ENCODE measurements around the gene RUNX1. TPM values are rescaled to one million over a fixed set of nuclear protein-coding genes. Genes with fewer than 3 reads are reported as not detected.

Gene RUNX1
- polyA plus RNA-seq, 1 of the 3 experiments (the other 2 are of a cell fraction), result 17.1 TPM

- TF ChIP-seq PBX3 (IDR thresholded peaks at IDR 0.05) (no peak), FOXM1 (IDR thresholded peaks at IDR 0.05; ENCODE audit: low read depth) (no peak), RAD21 (IDR thresholded peaks at IDR 0.05; ENCODE audit: low read length) (no peak), SMC3 (IDR thresholded peaks at IDR 0.05; ENCODE audit: low read depth, low read length) (no peak), ZBTB33 (IDR thresholded peaks at IDR 0.05; ENCODE audit: borderline replicate concordance, low read depth) (no peak), RFX5 (IDR thresholded peaks at IDR 0.05; ENCODE audit: low read length) (no peak), TCF12 (IDR thresholded peaks at IDR 0.05) (no peak), CHD2 (IDR thresholded peaks at IDR 0.05; ENCODE audit: low read length, partially characterized antibody) (no peak), FOXJ3 (CRISPR knock-in tag; IDR thresholded peaks at IDR 0.05) (no peak), IRF3 (IDR thresholded peaks at IDR 0.05; ENCODE audit: low read depth, low read length) (no peak), EZH2phosphoT487 (IDR thresholded peaks at IDR 0.05; ENCODE audit: borderline replicate concordance, low read depth) (no peak)
- peak overlapping the region in 1 of 2 experiments; percentile 99; a peak in 2 of 4 replicates for H3K27ac ChIP-seq (ENCODE audit: low read depth in 2 of 2, low read length in 1 of 2)
- H3K9ac ChIP-seq, result no peak overlapping the region
- no peak overlapping the region for H3K4me3 ChIP-seq (ENCODE audit: low read depth in 2 of 2, low read length in 1 of 2)
- peaks cover 2 to 31% of the 10 kb centered on the region in 2 experiments for H3K36me3 ChIP-seq (replicated peaks in 1 of 2; ENCODE audit: control insufficient read depth in 1 of 2, insufficient read depth in 2 of 2, low read length in 1 of 2)
- H3K9me3 ChIP-seq, result peaks cover 17% of the 10 kb centered on the region; the same call in 1 of the 2 replicates
- H3F3A ChIP-seq (replicated peaks; ENCODE audit: insufficient read depth), result peaks cover 70% of the 10 kb centered on the region
- H3K27me3 ChIP-seq (ENCODE audit: insufficient read depth), result no peaks in the 10 kb centered on the region
- ChIA-PET POLR2A (no interaction called here), CTCF (interaction anchor here (1.1 to 2.0 kb wide), 4 partner anchors 10 to 1030 kb away, joined by 3 to 10 read pairs (median 5); no protein-coding TSS in a partner anchor)
- no peaks in the 10 kb centered on the region for H3K9me2 ChIP-seq
- H2AFZ ChIP-seq (ENCODE audit: low read depth), result no peak overlapping the region
- H3K79me2 ChIP-seq (ENCODE audit: insufficient read depth), result peaks cover 54% of the 10 kb centered on the region
- no peak overlapping the region for H3K4me2 ChIP-seq
- peaks cover 50 to 53% of the 10 kb centered on the region in 2 experiments for H3K4me1 ChIP-seq (ENCODE audit: control insufficient read depth in 1 of 2, insufficient read depth in 2 of 2, low read depth in 1 of 2, low read length in 1 of 2)
- 97% methylated on average over 6 of the region's 6 CpGs for WGBS (ENCODE audit: low lambda C conversion rate)
- no peaks in the 10 kb centered on the region for H4K20me1 ChIP-seq (ENCODE audit: insufficient read depth)
- no peak for DNase-seq
Observed at GRCh38 chr21:34809822-34810221, 239.3 kb downstream of the RUNX1 start.

GRCh38 chr21:34808569-34809204 lies 240.4 kb downstream of the RUNX1 start:
- H3K4me1 ChIP-seq (ENCODE audit: control insufficient read depth in 1 of 2, insufficient read depth in 2 of 2, low read depth in 1 of 2, low read length in 1 of 2), result peaks cover 39 to 44% of the 10 kb centered on the region in 2 experiments
- H3K4me3 ChIP-seq (ENCODE audit: low read depth in 2 of 2, low read length in 1 of 2), result no peak overlapping the region
- peak overlapping the region; percentile 63 for H3K4me2 ChIP-seq
- CTCF ChIA-PET, result interaction anchor here (1.0 to 2.0 kb wide), 3 partner anchors 9 to 1031 kb away, joined by 3 to 7 read pairs (median 5); no protein-coding TSS in a partner anchor
- no peaks in the 10 kb centered on the region for H3K27me3 ChIP-seq (ENCODE audit: insufficient read depth)
- peak overlapping the region; percentile 74 for H3K9ac ChIP-seq
- POLR2A ChIA-PET, result no interaction called here
- peak overlapping the region; percentile 62 to 99 for H3K27ac ChIP-seq (ENCODE audit: low read depth in 2 of 2, low read length in 1 of 2)
- no peaks in the 10 kb centered on the region for H4K20me1 ChIP-seq (ENCODE audit: insufficient read depth)
- H2AFZ ChIP-seq (ENCODE audit: low read depth), result no peak overlapping the region; the same call in 1 of the 2 replicates
- H3K9me2 ChIP-seq, result no peaks in the 10 kb centered on the region
- 45% methylated on average over 7 of the region's 7 CpGs for WGBS (ENCODE audit: low lambda C conversion rate)
- peaks cover 61% of the 10 kb centered on the region for H3K79me2 ChIP-seq (ENCODE audit: insufficient read depth)
- TF ChIP-seq RAD21 (IDR thresholded peaks at IDR 0.05; ENCODE audit: low read length), result no peak
- TF ChIP-seq ELF1 (IDR thresholded peaks at IDR 0.05), result no peak
- no peak for TF ChIP-seq FOXJ3 (CRISPR knock-in tag; IDR thresholded peaks at IDR 0.05)
- TF ChIP-seq POLR2AphosphoS5 (IDR thresholded peaks at IDR 0.05; ENCODE audit: low read depth, low read length), result no peak
- TF ChIP-seq JUND (IDR thresholded peaks at IDR 0.05), result no peak
- TF ChIP-seq EZH2phosphoT487 (IDR thresholded peaks at IDR 0.05; ENCODE audit: borderline replicate concordance, low read depth), result no peak
- no peak for TF ChIP-seq MEF2A (IDR thresholded peaks at IDR 0.05; ENCODE audit: borderline replicate concordance, low read depth)
- peaks cover 2 to 35% of the 10 kb centered on the region in 2 experiments for H3K36me3 ChIP-seq (replicated peaks in 1 of 2; ENCODE audit: control insufficient read depth in 1 of 2, insufficient read depth in 2 of 2, low read length in 1 of 2)
- DNase-seq, result no peak
- H3F3A ChIP-seq (replicated peaks; ENCODE audit: insufficient read depth), result peaks cover 59% of the 10 kb centered on the region
- H3K9me3 ChIP-seq, result peaks cover 18% of the 10 kb centered on the region; the same call in 1 of the 2 replicates
